Stimulated activated CD4-positive, alpha-beta T cell treated with anti-CD3 and anti-CD28 coated beads, Interleukin-12 subunit alpha, Interleukin-12 subunit beta, amount 100 ng/mL, for 24 hours (primary cell): ENCODE data around the gene INS.

Experiments
- DNase-seq, 2 experiments: peaks; one replicate each; pipeline ENCODE4 v3.0.0-alpha.2; 2020; ENCODE audit warnings: low read depth in 2 of 2

Gene INS

GRCh38 chr11:2115308-2115707 lies 45.7 kb downstream of the INS start:
- no peak for DNase-seq

GRCh38 chr11:2114430-2115241 lies 46.4 kb downstream of the INS start:
- no peak for DNase-seq

- DNase-seq: no peak
These were observed 47.2 kb downstream of the INS start for GRCh38 chr11:2113776-2114175.

- no peak for DNase-seq
These were observed 50.5 kb downstream of the INS start for GRCh38 chr11:2110521-2110920.
